HepG2 (cell line): ENCODE results near the gene PKN2. TPM values are rescaled to one million over a fixed set of nuclear protein-coding genes. Genes with fewer than 3 reads are reported as not detected.
A peak's percentile ranks its signal among the peaks of the same experiment; 100 is the strongest.

ENCODE experiments used
- FOXA1 ChIP-seq, 2 experiments: fragments of 450-650 bp in 1 of 2; sonication (generic) in 1 of 2; formaldehyde crosslinking in 1 of 2; IDR thresholded peaks; 2 replicates each; pipeline versions ENCODE4 v1.4.0 to v1.6.1; 2016 to 2020; ENCODE audit warnings: missing genetic modification reagents in 1 of 2
- HMG20B ChIP-seq: conservative IDR thresholded peaks from 2 replicates; pipeline ENCODE4 v1.6.1; 2016; ENCODE audit warnings: missing genetic modification reagents, missing compliant biosample characterization
- HNF4G ChIP-seq, 2 experiments: sonication (generic) in 1 of 2; formaldehyde crosslinking in 1 of 2; IDR thresholded peaks; 2 replicates each; pipeline versions ENCODE4 v1.4.0 to v1.6.1; 2011 to 2020; ENCODE audit warnings: borderline replicate concordance in 2 of 2, low read depth in 2 of 2, mild to moderate bottlenecking in 2 of 2, low read length in 1 of 2, missing genetic modification reagents in 1 of 2, moderate library complexity in 1 of 2
- ISL2 ChIP-seq: sonication (generic); formaldehyde crosslinking; IDR thresholded peaks from 2 replicates; pipeline ENCODE4 v1.5.0; 2020; ENCODE audit warnings: missing genetic modification reagents
- MLXIP ChIP-seq: sonication (generic); formaldehyde crosslinking; IDR thresholded peaks from 2 replicates; pipeline ENCODE4 v1.9.0; 2021; ENCODE audit warnings: missing genetic modification reagents, borderline replicate concordance
- TEAD3 ChIP-seq: optimal IDR thresholded peaks from 2 replicates; pipeline ENCODE3; 2016; ENCODE audit warnings: borderline replicate concordance
- UBTF ChIP-seq: sonication (generic); formaldehyde crosslinking; IDR thresholded peaks from 2 replicates; pipeline ENCODE4 v1.4.0; 2020; ENCODE audit warnings: mild to moderate bottlenecking, missing genetic modification reagents
- ZNF235 ChIP-seq: sonication (generic); formaldehyde crosslinking; IDR thresholded peaks from 2 replicates; pipeline ENCODE4 v1.8.1; 2023; ENCODE audit warnings: mild to moderate bottlenecking, missing genetic modification reagents, borderline replicate concordance
- ZNF773 ChIP-seq: sonication (generic); formaldehyde crosslinking; IDR thresholded peaks from 2 replicates; pipeline ENCODE4 v1.4.0; 2020; ENCODE audit warnings: missing genetic modification reagents, borderline replicate concordance
- polyA plus RNA-seq, 8 experiments: library from polyadenylated mRNA; depleted of rRNA in 3 of 8; stranded (reverse) in 7 of 8; unstranded in 1 of 8; fragments of >200 nt; fragmentation: Illumina TruSeq in 4 of 8; extraction: Trizol in 4 of 8; gene quantifications; 2 replicates each; pipeline versions ENCODE4 v1.2.1 to v1.2.3, GENCODE V29; 2011 to 2016; ENCODE audit warnings: low read depth in 4 of 8, missing spikeins in 1 of 8, mixed read lengths in 1 of 8; ENCODE audit not compliant: insufficient read depth in 1 of 8
- total RNA-seq, 5 experiments: library from RNA; depleted of rRNA; stranded (reverse); fragments of >200 nt; fragmentation: Illumina TruSeq; extraction: Trizol; gene quantifications; 2 replicates each; pipeline ENCODE4 v1.2.3, GENCODE V29; 2016; ENCODE audit warnings: low read depth in 1 of 5
- TF ChIP-seq, protein P1 (sequence below): sonication (generic); formaldehyde crosslinking; IDR thresholded peaks from 2 replicates; pipeline ENCODE4 v1.4.0; 2020; ENCODE audit warnings: low read depth, missing genetic modification reagents
- TF ChIP-seq, protein P2 (sequence below): sonication (generic); formaldehyde crosslinking; IDR thresholded peaks from 2 replicates; pipeline ENCODE4 v1.9.0; 2022; ENCODE audit warnings: low read depth, missing genetic modification reagents
- TF ChIP-seq, protein P3 (sequence below): sonication (generic); formaldehyde crosslinking; IDR thresholded peaks from 2 replicates; pipeline ENCODE4 v1.4.0; 2020; ENCODE audit warnings: low read depth, mild to moderate bottlenecking, missing genetic modification reagents
- TF ChIP-seq, protein P4 (sequence below): sonication (generic); formaldehyde crosslinking; IDR thresholded peaks from 2 replicates; pipeline ENCODE4 v1.4.0; 2020; ENCODE audit warnings: missing genetic modification reagents

The PKN2 gene
- total and polyA plus RNA-seq, 2 of the 13 experiments (the other 11 are each of a cell fraction or from before 2014, with no cell fraction given) = 17.0 to 29.4 TPM

DNA sequence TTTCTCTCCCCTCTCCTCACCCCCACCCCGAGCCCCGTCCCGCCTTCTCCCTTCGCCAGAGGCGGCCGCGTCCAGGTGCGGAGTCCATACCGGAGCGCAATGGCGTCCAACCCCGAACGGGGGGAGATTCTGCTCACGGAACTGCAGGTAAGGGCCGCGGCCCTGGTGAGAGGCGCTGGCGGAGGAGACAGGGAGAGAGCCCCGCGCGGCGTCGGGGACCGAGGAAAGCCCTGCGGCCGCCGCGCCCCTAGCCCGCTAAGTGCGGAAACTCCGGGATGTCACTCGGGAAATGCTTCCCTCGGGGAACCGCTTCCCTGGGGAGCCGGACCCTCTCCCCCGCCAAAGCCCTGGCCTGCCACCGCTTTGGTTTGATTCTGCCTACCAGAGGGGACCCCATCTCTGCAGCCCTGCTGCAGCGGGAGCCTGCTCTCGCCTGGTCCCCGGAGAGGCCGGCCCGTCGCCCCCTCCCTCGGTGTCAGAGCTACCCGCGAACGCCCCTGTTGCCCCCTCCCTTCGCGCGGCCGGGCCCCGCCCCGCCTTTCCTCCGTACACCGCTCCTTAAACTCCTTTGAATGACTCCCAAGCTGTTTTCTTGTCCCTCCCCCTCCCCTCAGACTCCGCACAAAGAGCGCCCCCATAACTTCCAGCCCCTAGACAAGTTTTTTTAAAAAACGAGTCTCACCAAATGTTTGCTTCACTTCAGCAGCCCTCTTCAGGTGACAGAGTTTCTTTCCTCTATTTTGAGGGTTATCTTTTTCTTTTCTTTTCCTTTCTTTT lies 597 bp downstream of the PKN2 start (continued):
- TF ChIP-seq, protein P1, sequence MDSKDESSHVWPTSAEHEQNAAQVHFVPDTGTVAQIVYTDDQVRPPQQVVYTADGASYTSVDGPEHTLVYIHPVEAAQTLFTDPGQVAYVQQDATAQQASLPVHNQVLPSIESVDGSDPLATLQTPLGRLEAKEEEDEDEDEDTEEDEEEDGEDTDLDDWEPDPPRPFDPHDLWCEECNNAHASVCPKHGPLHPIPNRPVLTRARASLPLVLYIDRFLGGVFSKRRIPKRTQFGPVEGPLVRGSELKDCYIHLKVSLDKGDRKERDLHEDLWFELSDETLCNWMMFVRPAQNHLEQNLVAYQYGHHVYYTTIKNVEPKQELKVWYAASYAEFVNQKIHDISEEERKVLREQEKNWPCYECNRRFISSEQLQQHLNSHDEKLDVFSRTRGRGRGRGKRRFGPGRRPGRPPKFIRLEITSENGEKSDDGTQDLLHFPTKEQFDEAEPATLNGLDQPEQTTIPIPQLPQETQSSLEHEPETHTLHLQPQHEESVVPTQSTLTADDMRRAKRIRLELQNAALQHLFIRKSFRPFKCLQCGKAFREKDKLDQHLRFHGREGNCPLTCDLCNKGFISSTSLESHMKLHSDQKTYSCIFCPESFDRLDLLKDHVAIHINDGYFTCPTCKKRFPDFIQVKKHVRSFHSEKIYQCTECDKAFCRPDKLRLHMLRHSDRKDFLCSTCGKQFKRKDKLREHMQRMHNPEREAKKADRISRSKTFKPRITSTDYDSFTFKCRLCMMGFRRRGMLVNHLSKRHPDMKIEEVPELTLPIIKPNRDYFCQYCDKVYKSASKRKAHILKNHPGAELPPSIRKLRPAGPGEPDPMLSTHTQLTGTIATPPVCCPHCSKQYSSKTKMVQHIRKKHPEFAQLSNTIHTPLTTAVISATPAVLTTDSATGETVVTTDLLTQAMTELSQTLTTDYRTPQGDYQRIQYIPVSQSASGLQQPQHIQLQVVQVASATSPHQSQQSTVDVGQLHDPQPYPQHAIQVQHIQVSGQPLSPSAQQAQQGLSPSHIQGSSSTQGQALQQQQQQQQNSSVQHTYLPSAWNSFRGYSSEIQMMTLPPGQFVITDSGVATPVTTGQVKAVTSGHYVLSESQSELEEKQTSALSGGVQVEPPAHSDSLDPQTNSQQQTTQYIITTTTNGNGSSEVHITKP (CRISPR knock-in tag) = no peak
- TF ChIP-seq ZNF773 (peak; percentile 17; the same call in 1 of the 2 replicates), ZNF235 (CRISPR knock-in tag) (no peak), ISL2 (CRISPR knock-in tag) (0 out of 2 replicates have a peak, but pooled peaks have one; percentile 27), HNF4G (IDR thresholded peaks at IDR 0.05; ENCODE audit: borderline replicate concordance, low read depth, low read length) (peak; percentile 16; the same call in 1 of the 2 replicates), HNF4G (CRISPR knock-in tag; IDR thresholded peaks at IDR 0.05; ENCODE audit: borderline replicate concordance, low read depth) (no peak), UBTF (CRISPR knock-in tag) (peak; percentile 76; the same call in 1 of the 2 replicates), FOXA1 (IDR thresholded peaks at IDR 0.05) (no peak), FOXA1 (CRISPR knock-in tag; IDR thresholded peaks at IDR 0.05) (no peak), MLXIP (CRISPR knock-in tag) (no peak), HMG20B (no peak), TEAD3 (CRISPR knock-in tag) (no peak)
- TF ChIP-seq, protein P2, sequence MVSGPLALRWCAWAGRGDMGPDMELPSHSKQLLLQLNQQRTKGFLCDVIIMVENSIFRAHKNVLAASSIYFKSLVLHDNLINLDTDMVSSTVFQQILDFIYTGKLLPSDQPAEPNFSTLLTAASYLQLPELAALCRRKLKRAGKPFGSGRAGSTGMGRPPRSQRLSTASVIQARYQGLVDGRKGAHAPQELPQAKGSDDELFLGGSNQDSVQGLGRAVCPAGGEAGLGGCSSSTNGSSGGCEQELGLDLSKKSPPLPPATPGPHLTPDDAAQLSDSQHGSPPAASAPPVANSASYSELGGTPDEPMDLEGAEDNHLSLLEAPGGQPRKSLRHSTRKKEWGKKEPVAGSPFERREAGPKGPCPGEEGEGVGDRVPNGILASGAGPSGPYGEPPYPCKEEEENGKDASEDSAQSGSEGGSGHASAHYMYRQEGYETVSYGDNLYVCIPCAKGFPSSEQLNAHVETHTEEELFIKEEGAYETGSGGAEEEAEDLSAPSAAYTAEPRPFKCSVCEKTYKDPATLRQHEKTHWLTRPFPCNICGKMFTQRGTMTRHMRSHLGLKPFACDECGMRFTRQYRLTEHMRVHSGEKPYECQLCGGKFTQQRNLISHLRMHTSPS = no peak
- TF ChIP-seq, protein P3, sequence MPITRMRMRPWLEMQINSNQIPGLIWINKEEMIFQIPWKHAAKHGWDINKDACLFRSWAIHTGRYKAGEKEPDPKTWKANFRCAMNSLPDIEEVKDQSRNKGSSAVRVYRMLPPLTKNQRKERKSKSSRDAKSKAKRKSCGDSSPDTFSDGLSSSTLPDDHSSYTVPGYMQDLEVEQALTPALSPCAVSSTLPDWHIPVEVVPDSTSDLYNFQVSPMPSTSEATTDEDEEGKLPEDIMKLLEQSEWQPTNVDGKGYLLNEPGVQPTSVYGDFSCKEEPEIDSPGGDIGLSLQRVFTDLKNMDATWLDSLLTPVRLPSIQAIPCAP (CRISPR knock-in tag) = no peak
- TF ChIP-seq, protein P4, sequence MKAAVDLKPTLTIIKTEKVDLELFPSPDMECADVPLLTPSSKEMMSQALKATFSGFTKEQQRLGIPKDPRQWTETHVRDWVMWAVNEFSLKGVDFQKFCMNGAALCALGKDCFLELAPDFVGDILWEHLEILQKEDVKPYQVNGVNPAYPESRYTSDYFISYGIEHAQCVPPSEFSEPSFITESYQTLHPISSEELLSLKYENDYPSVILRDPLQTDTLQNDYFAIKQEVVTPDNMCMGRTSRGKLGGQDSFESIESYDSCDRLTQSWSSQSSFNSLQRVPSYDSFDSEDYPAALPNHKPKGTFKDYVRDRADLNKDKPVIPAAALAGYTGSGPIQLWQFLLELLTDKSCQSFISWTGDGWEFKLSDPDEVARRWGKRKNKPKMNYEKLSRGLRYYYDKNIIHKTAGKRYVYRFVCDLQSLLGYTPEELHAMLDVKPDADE (CRISPR knock-in tag) = peak; percentile 65; the same call in 1 of the 2 replicates
